ENCODE results near the gene OR2T3.
"Not testable (repeated sequence)": the region's sequence is repeated elsewhere in the genome, so short reads cannot be mapped to it uniquely, and the experiment has no call there.

OR2T3 gene

DNA sequence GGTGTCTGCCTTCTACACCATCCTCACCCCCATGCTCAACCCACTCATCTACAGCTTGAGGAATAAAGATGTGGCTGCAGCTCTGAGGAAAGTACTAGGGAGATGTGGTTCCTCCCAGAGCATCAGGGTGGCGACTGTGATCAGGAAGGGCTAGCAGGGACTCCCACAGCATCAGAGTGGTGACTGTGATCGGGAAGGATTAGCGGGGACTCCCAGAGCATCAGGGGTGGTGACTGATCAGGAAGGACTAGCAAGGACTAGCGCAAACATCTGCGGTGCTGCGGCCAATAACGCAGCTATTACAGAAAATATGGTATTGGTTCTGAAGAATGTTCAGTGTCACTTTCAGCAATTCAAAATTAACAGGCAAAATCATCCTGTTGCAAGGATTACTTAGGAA lies 19.5 kb upstream of the OR2T3 start:
- H3K9me3 ChIP-seq (ENCODE audit: control insufficient read depth, low read length); H3K36me3 ChIP-seq (ENCODE audit: control insufficient read depth in 1 of 2, insufficient read depth in 2 of 2, low read depth in 1 of 2, low read length in 2 of 2); H3K79me1 ChIP-seq (replicated peaks; ENCODE audit: low read length, poor library complexity, severe bottlenecking); H2AK5ac ChIP-seq (ENCODE audit: low read length, severe bottlenecking); H4K91ac ChIP-seq (ENCODE audit: low read length); H3K27me3 ChIP-seq (ENCODE audit: control insufficient read depth in 1 of 2, insufficient read depth in 1 of 2, low read length in 2 of 2); DNase-seq; H3K4me1 ChIP-seq (ENCODE audit: control insufficient read depth, insufficient read depth, low read depth, low read length); H2BK12ac ChIP-seq (ENCODE audit: low read length in 2 of 2); H3K4me2 ChIP-seq (ENCODE audit: low read length, poor library complexity, severe bottlenecking); H2BK15ac ChIP-seq (ENCODE audit: low read depth, poor library complexity, severe bottlenecking); H3K4ac ChIP-seq (ENCODE audit: low read depth in 1 of 2, low read length in 2 of 2); H3K18ac ChIP-seq (ENCODE audit: low read depth in 1 of 2, low read length in 2 of 2); H2AFZ ChIP-seq (ENCODE audit: low read depth, low read length); H2BK5ac ChIP-seq (ENCODE audit: low read depth, low read length, poor library complexity, severe bottlenecking); H3K27ac ChIP-seq (ENCODE audit: low read length, poor library complexity, severe bottlenecking); H3K4me3 ChIP-seq (ENCODE audit: insufficient read depth in 1 of 2, low read depth in 1 of 2, low read length in 2 of 2); H3K14ac ChIP-seq (ENCODE audit: low read length in 2 of 2); H4K8ac ChIP-seq (ENCODE audit: low read length); H2BK120ac ChIP-seq (ENCODE audit: low read depth, low read length); H3K9ac ChIP-seq (ENCODE audit: low read length); H3K23ac ChIP-seq (ENCODE audit: low read length in 2 of 2): not testable (repeated sequence)
- 62% methylated on average over 3 of the region's 7 CpGs for WGBS

DNA sequence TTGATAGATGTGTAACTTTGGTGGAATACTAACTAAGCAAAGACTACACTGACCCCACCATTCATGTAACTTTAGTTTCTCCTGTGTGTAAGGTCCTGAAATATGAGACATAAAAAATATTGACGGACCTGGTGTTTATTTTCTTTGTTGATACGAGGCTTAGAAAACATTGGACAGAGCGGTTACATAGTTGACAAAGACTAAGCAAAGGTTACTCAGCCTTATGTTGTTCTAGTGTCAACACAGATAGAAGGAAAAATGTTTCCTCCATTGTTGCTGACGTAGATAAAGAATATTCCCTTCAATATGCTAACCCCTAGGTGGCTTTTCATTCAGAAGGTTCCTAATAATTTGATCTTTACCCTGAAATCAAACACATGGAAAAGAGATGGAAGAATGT lies 18.1 kb upstream of the OR2T3 start:
- H4K8ac ChIP-seq (ENCODE audit: low read length); H2AK5ac ChIP-seq (ENCODE audit: low read length, severe bottlenecking); H3K4me1 ChIP-seq (ENCODE audit: control insufficient read depth, insufficient read depth, low read depth, low read length); H3K23ac ChIP-seq (ENCODE audit: low read length in 2 of 2); H3K4ac ChIP-seq (ENCODE audit: low read depth in 1 of 2, low read length in 2 of 2); H3K27me3 ChIP-seq (ENCODE audit: control insufficient read depth in 1 of 2, insufficient read depth in 1 of 2, low read length in 2 of 2); H3K4me2 ChIP-seq (ENCODE audit: low read length, poor library complexity, severe bottlenecking); H2BK5ac ChIP-seq (ENCODE audit: low read depth, low read length, poor library complexity, severe bottlenecking); H3K4me3 ChIP-seq (ENCODE audit: insufficient read depth in 1 of 2, low read depth in 1 of 2, low read length in 2 of 2); H3K14ac ChIP-seq (ENCODE audit: low read length in 2 of 2); H3K18ac ChIP-seq (ENCODE audit: low read depth in 1 of 2, low read length in 2 of 2); H3K9ac ChIP-seq (ENCODE audit: low read length); H2BK15ac ChIP-seq (ENCODE audit: low read depth, poor library complexity, severe bottlenecking); H2AFZ ChIP-seq (ENCODE audit: low read depth, low read length); H4K91ac ChIP-seq (ENCODE audit: low read length); DNase-seq; H3K79me1 ChIP-seq (replicated peaks; ENCODE audit: low read length, poor library complexity, severe bottlenecking); H2BK12ac ChIP-seq (ENCODE audit: low read length in 2 of 2); H3K27ac ChIP-seq (ENCODE audit: low read length, poor library complexity, severe bottlenecking); H2BK120ac ChIP-seq (ENCODE audit: low read depth, low read length); H3K36me3 ChIP-seq (ENCODE audit: control insufficient read depth in 1 of 2, insufficient read depth in 2 of 2, low read depth in 1 of 2, low read length in 2 of 2); H3K9me3 ChIP-seq (ENCODE audit: control insufficient read depth, low read length): not testable (repeated sequence)
- WGBS: no CpG with 5 or more reads among the region's 4 CpGs

DNA sequence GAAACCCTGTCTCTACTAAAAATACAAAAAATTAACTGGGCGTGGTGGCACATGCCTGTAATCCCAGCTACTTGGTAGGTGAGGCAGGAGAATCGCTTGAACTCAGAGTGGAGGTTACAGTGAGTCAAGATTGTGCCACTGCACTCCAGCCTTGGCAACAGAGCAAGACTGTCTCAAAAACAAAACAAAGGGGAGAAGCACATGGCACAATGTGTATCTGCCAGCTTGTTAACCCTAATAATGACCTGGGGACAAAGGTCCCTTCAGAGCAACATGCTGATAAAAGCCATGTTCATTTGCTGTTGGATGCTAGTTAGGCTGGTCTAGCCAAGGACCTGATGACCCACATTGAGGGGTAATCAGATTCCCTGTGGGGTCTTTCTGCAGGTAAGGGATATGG lies 16.5 kb upstream of the OR2T3 start:
- not testable (repeated sequence) for H4K8ac ChIP-seq (ENCODE audit: low read length)

DNA sequence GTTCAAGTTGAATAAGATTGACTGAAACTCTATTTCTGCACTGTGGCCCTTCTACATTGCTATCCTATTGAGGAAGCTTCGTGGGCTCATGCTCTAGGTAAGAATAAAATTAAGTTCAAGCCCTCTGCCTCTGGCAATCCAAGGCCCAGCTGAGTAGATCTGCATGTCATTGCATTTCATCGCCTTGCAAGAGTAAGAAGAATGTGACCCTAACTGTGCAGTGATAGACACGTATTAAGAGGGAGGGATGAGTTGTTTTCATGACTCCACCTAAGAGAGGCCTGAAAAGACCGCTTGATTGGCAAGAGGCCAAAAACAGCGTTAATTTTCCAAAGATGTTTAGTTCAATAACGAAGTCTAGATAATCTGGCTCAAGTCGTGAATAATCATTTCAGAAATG lies 14.0 kb upstream of the OR2T3 start:
- not testable (repeated sequence) for H3K18ac ChIP-seq (ENCODE audit: low read depth in 1 of 2, low read length in 2 of 2); H3K9ac ChIP-seq (ENCODE audit: low read length); H2BK120ac ChIP-seq (ENCODE audit: low read depth, low read length); H2AFZ ChIP-seq (ENCODE audit: low read depth, low read length); H2BK5ac ChIP-seq (ENCODE audit: low read depth, low read length, poor library complexity, severe bottlenecking); H4K91ac ChIP-seq (ENCODE audit: low read length); H3K4me2 ChIP-seq (ENCODE audit: low read length, poor library complexity, severe bottlenecking); H3K4me3 ChIP-seq (ENCODE audit: insufficient read depth in 1 of 2, low read depth in 1 of 2, low read length in 2 of 2); H3K23ac ChIP-seq (ENCODE audit: low read length in 2 of 2); H3K14ac ChIP-seq (ENCODE audit: low read length in 2 of 2); H3K4ac ChIP-seq (ENCODE audit: low read depth in 1 of 2, low read length in 2 of 2); H2BK12ac ChIP-seq (ENCODE audit: low read length in 2 of 2); H2AK5ac ChIP-seq (ENCODE audit: low read length, severe bottlenecking); H2BK15ac ChIP-seq (ENCODE audit: low read depth, poor library complexity, severe bottlenecking); H3K27ac ChIP-seq (ENCODE audit: low read length, poor library complexity, severe bottlenecking); DNase-seq; H3K27me3 ChIP-seq (ENCODE audit: control insufficient read depth in 1 of 2, insufficient read depth in 1 of 2, low read length in 2 of 2); H3K9me3 ChIP-seq (ENCODE audit: control insufficient read depth, low read length); H3K4me1 ChIP-seq (ENCODE audit: control insufficient read depth, insufficient read depth, low read depth, low read length); H4K8ac ChIP-seq (ENCODE audit: low read length); H3K79me1 ChIP-seq (replicated peaks; ENCODE audit: low read length, poor library complexity, severe bottlenecking); H3K36me3 ChIP-seq (ENCODE audit: control insufficient read depth in 1 of 2, insufficient read depth in 2 of 2, low read depth in 1 of 2, low read length in 2 of 2)
- WGBS: 31% methylated on average over 3 of the region's 7 CpGs

More for the DNA sequence above, 16.5 kb upstream of the OR2T3 start:
- H3K27me3 ChIP-seq (ENCODE audit: control insufficient read depth in 1 of 2, insufficient read depth in 1 of 2, low read length in 2 of 2); H3K4me2 ChIP-seq (ENCODE audit: low read length, poor library complexity, severe bottlenecking); H3K4me1 ChIP-seq (ENCODE audit: control insufficient read depth, insufficient read depth, low read depth, low read length); H2AFZ ChIP-seq (ENCODE audit: low read depth, low read length); H2BK5ac ChIP-seq (ENCODE audit: low read depth, low read length, poor library complexity, severe bottlenecking); H2BK120ac ChIP-seq (ENCODE audit: low read depth, low read length); H4K91ac ChIP-seq (ENCODE audit: low read length); H3K9me3 ChIP-seq (ENCODE audit: control insufficient read depth, low read length); H3K27ac ChIP-seq (ENCODE audit: low read length, poor library complexity, severe bottlenecking); H3K4me3 ChIP-seq (ENCODE audit: insufficient read depth in 1 of 2, low read depth in 1 of 2, low read length in 2 of 2); DNase-seq; H3K23ac ChIP-seq (ENCODE audit: low read length in 2 of 2); H3K79me1 ChIP-seq (replicated peaks; ENCODE audit: low read length, poor library complexity, severe bottlenecking); H3K18ac ChIP-seq (ENCODE audit: low read depth in 1 of 2, low read length in 2 of 2); H3K36me3 ChIP-seq (ENCODE audit: control insufficient read depth in 1 of 2, insufficient read depth in 2 of 2, low read depth in 1 of 2, low read length in 2 of 2); H3K9ac ChIP-seq (ENCODE audit: low read length); H3K14ac ChIP-seq (ENCODE audit: low read length in 2 of 2); H2AK5ac ChIP-seq (ENCODE audit: low read length, severe bottlenecking); H2BK15ac ChIP-seq (ENCODE audit: low read depth, poor library complexity, severe bottlenecking); H3K4ac ChIP-seq (ENCODE audit: low read depth in 1 of 2, low read length in 2 of 2); H2BK12ac ChIP-seq (ENCODE audit: low read length in 2 of 2): not testable (repeated sequence)
- WGBS: no CpG with 5 or more reads among the region's 2 CpGs
